Endodermal cell (in vitro differentiated cells): ENCODE results near the gene APOL3. TPM values are rescaled to one million over a fixed set of nuclear protein-coding genes. Genes with fewer than 3 reads are reported as not detected.
"Not testable (repeated sequence)": the region's sequence is repeated elsewhere in the genome, so short reads cannot be mapped to it uniquely, and the experiment has no call there.

Experiments used
- DNase-seq: peaks from one replicate; pipeline ENCODE4 v3.0.0-alpha.2; 2017
- H3K27ac ChIP-seq: 2 replicates; pipeline ENCODE4 v1.5.1; 2013; ENCODE audit warnings: mild to moderate bottlenecking, low read depth, low read length, moderate library complexity
- H3K27me3 ChIP-seq: 2 replicates; pipeline ENCODE4 v1.6.1; 2013; ENCODE audit warnings: mild to moderate bottlenecking, low read length, moderate library complexity; ENCODE audit not compliant: insufficient read depth, control insufficient read depth, poor library complexity, severe bottlenecking
- H3K36me3 ChIP-seq: 2 replicates; pipeline ENCODE4 v1.7.0; 2013; ENCODE audit warnings: mild to moderate bottlenecking, low read length, moderate library complexity; ENCODE audit not compliant: control insufficient read depth, insufficient read depth
- H3K4me1 ChIP-seq: one replicate; pipeline ENCODE4 v1.7.0; 2013; ENCODE audit warnings: low read length; ENCODE audit not compliant: control insufficient read depth, insufficient read depth
- H3K4me3 ChIP-seq: 2 replicates; pipeline ENCODE4 v1.5.1; 2013; ENCODE audit warnings: mild to moderate bottlenecking, low read length, moderate library complexity
- H3K9ac ChIP-seq: 2 replicates; pipeline ENCODE4 v1.6.1; 2013; ENCODE audit warnings: mild to moderate bottlenecking, low read length, moderate library complexity; ENCODE audit not compliant: poor library complexity, severe bottlenecking; ENCODE audit errors: extremely low read depth
- H3K9me3 ChIP-seq: 2 replicates; pipeline ENCODE4 v1.6.1; 2013; ENCODE audit warnings: mild to moderate bottlenecking, low read length, moderate library complexity; ENCODE audit not compliant: control insufficient read depth
- H3K27ac Mint-ChIP-seq: 2 replicates; pipeline ENCODE4 v1.8.0; 2020; ENCODE audit warnings: mixed read lengths
- H3K27me3 Mint-ChIP-seq: 2 replicates; pipeline ENCODE4 v1.8.0; 2021; ENCODE audit warnings: mild to moderate bottlenecking, mixed read lengths; ENCODE audit not compliant: insufficient read depth
- H3K36me3 Mint-ChIP-seq: 2 replicates; pipeline ENCODE4 v1.8.0; 2020; ENCODE audit warnings: low read depth, mixed read lengths
- H3K4me1 Mint-ChIP-seq: 2 replicates; pipeline ENCODE4 v1.8.0; 2020; ENCODE audit warnings: mixed read lengths
- H3K4me3 Mint-ChIP-seq: 2 replicates; pipeline ENCODE4 v1.8.0; 2020; ENCODE audit warnings: mild to moderate bottlenecking, moderate library complexity, mixed read lengths
- H3K9me3 Mint-ChIP-seq: 2 replicates; pipeline ENCODE4 v1.8.0; 2020; ENCODE audit warnings: mild to moderate bottlenecking, mixed read lengths
- WGBS, 2 experiments: methylation state at CpG; one replicate each; pipeline versions ENCODE4 v1.1.5 to v1.1.7; 2013; ENCODE audit warnings: missing lambda C conversion rate in 2 of 2, mixed read lengths in 1 of 2; ENCODE audit not compliant: insufficient coverage in 1 of 2, insufficient read length in 1 of 2; 5-methylcytosine and 5-hydroxymethylcytosine counted together
- total RNA-seq, 2 donors: library from RNA; stranded (reverse); fragmentation: NEBNext Ultra II Directional in 1 of 2; extraction: Animal tissue kit (Norgen Biotek cat#: 25700) in 1 of 2; gene quantifications; 2 replicates in 1 of 2; 3 replicates in 1 of 2; pipeline ENCODE4 v1.2.1, GENCODE V29; 2021
- TF ChIP-seq, protein P1 (sequence below): fragments of 200-600 bp; sonication (generic); conservative IDR thresholded peaks from 2 replicates; pipeline ENCODE4 v1.5.0; 2021; ENCODE audit warnings: antibody characterized with exemption, mild to moderate bottlenecking

Gene APOL3
- total RNA-seq, 2 donors from 2014 or later, result 0.46 to 1.1 TPM

DNA sequence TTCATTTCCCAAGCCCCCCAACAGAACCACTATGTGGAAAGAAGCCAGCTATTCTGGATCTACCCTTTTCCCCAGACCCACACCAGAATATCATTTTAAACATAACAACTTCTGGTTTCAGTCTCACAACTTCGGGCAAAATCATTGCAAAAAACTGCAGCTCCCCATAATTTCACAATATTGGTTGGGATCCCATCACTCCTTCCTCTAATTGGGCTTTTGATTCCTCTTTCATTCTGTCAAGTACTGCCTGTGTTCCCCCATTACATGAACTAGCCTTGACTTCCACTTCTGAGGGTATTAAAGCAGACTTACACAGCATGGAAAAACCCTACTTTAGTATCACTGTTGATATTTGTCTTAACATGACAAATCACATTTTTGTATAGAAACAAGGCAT is 4.1 kb upstream of the APOL3 start:
- peaks cover 4% of the 10 kb centered on the region for H3K36me3 Mint-ChIP-seq
- Histone ChIP-seq H3K4me3 (no peak overlapping the region), H3K4me1 (peaks cover 20% of the 10 kb centered on the region), H3K36me3 (no peaks in the 10 kb centered on the region), H3K27ac (no peak overlapping the region), H3K9ac (no peak overlapping the region), H3K9me3 (peaks cover 24% of the 10 kb centered on the region), H3K27me3 (no peaks in the 10 kb centered on the region)
- DNase-seq, result no peak
- H3K27ac Mint-ChIP-seq, result no peak overlapping the region
- WGBS, 2 experiments, result 94 to 100% methylated on average over 1 of the region's 1 CpG
- no peak overlapping the region for H3K4me3 Mint-ChIP-seq
- TF ChIP-seq, protein P1, sequence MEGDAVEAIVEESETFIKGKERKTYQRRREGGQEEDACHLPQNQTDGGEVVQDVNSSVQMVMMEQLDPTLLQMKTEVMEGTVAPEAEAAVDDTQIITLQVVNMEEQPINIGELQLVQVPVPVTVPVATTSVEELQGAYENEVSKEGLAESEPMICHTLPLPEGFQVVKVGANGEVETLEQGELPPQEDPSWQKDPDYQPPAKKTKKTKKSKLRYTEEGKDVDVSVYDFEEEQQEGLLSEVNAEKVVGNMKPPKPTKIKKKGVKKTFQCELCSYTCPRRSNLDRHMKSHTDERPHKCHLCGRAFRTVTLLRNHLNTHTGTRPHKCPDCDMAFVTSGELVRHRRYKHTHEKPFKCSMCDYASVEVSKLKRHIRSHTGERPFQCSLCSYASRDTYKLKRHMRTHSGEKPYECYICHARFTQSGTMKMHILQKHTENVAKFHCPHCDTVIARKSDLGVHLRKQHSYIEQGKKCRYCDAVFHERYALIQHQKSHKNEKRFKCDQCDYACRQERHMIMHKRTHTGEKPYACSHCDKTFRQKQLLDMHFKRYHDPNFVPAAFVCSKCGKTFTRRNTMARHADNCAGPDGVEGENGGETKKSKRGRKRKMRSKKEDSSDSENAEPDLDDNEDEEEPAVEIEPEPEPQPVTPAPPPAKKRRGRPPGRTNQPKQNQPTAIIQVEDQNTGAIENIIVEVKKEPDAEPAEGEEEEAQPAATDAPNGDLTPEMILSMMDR, result no peak
- peaks cover 55% of the 10 kb centered on the region for H3K4me1 Mint-ChIP-seq
- no peaks in the 10 kb centered on the region for H3K27me3 Mint-ChIP-seq
- peaks cover 15% of the 10 kb centered on the region for H3K9me3 Mint-ChIP-seq

DNA sequence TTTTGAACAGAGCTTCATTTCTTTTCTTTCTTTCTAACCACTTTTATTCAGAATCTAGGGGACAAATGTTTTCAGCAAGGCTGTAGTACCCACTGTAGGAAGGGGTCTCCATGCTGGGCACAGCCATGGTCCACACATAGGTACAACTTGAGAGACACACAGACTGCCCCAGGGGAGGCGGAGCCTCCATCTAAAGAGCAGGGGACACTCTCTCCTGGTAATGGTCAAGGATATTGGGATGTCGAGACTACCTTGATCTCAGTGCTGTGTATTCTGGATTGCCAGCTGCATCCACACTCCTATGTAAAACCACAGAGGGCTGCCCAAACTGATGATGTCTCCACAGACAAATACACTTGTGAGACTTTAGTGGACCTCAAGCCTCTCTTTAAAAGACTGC is 2.9 kb upstream of the APOL3 start:
- Histone ChIP-seq H3K9ac (no peak overlapping the region), H3K4me1 (peaks cover 20% of the 10 kb centered on the region), H3K36me3 (no peaks in the 10 kb centered on the region), H3K9me3 (peaks cover 13% of the 10 kb centered on the region), H3K27me3 (no peaks in the 10 kb centered on the region), H3K4me3 (no peak overlapping the region), H3K27ac (no peak overlapping the region)
- Mint-ChIP-seq H3K36me3 (no peaks in the 10 kb centered on the region), H3K9me3 (peaks cover 5% of the 10 kb centered on the region), H3K4me3 (no peak overlapping the region), H3K27ac (peak overlapping the region; percentile 65), H3K27me3 (no peaks in the 10 kb centered on the region), H3K4me1 (peaks cover 64% of the 10 kb centered on the region)
- 88% methylated on average over 2 of the region's 2 CpGs; no CpG with 5 or more reads in 1 of the 2 experiments for WGBS, 2 experiments
- TF ChIP-seq, protein P1, result no peak
- no peak for DNase-seq

DNA sequence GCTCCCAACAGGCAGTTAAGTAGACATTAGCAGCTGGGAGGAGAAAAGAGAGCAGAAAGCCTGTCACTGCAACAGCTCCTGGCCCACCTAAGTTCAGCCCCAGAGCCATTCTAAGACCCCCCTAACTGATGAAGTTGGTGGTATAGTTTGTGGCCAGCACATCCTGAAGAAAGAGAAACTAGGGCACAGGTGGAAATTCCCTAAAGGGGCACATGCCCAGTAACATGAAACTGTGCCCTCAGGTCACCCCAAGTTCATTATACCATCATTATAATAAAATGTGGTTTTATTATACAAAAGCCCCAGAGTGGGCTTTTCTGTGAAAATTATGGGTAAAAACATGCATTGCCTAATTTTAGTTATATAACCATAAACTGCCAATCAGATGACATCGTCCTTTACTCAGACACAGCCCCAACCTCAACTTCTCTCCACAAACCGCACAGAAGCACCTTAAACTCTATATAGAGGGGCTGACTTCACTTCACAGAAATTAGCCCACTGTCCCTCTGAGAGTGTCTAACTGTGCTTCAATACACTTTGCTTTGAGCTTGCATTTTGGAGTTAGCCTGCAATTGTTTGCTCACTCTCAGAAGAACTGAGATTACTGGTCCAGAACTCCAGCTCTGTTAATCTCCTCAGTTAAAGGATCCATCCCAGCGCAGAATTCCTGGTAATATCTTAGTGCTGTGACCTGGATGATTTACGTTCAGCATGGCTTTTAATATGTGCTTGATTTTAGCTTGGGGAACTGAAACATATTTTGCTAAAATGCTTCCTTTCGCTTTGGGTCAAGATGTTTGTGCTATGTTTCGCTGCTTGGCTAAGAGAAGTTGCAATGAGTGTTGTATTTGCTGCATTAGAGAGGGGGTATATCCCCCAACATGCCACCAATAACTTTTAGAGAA is 1.8 kb upstream of the APOL3 start:
- H3K9me3 Mint-ChIP-seq, result no peaks in the 10 kb centered on the region
- Histone ChIP-seq H3K27me3 (no peaks in the 10 kb centered on the region), H3K4me3 (no peak overlapping the region), H3K9me3 (peaks cover 2% of the 10 kb centered on the region), H3K4me1 (peaks cover 20% of the 10 kb centered on the region), H3K27ac (no peak overlapping the region), H3K9ac (no peak overlapping the region), H3K36me3 (no peaks in the 10 kb centered on the region)
- DNase-seq, result no peak
- no peaks in the 10 kb centered on the region for H3K27me3 Mint-ChIP-seq
- H3K27ac Mint-ChIP-seq, result peak overlapping the region; percentile 65
- H3K36me3 Mint-ChIP-seq, result no peaks in the 10 kb centered on the region
- WGBS, 2 experiments, result 92 to 100% methylated on average over 1 to 6 of the region's 6 CpGs
- TF ChIP-seq, protein P1, result no peak
- peaks cover 67% of the 10 kb centered on the region for H3K4me1 Mint-ChIP-seq
- no peak overlapping the region for H3K4me3 Mint-ChIP-seq

DNA sequence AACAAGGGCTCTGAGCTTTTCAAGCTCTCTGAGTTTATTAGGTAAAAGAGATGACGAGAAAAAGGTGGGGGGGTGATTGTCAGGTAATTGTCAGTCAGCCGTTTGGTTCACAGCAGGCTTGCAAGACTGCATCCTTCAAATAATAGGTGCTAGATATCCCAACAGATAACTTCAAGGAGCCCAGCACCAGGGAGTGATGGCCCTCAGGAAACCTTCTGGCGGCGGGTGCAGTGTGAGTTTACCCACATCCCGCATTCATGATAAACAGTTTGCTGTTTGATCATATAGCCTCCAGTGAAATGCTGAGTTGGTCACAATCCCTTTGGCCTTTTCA is 1.2 kb upstream of the APOL3 start:
- H3K4me3 Mint-ChIP-seq, result not testable (repeated sequence)
- H3K4me1 Mint-ChIP-seq, result peaks cover 68% of the 10 kb centered on the region

More for the DNA sequence above, 1.2 kb upstream of the APOL3 start:
- H3K27ac Mint-ChIP-seq, result peak overlapping the region; percentile 65
- 16 to 41% methylated on average over 3 to 5 of the region's 5 CpGs for WGBS, 2 experiments
- H3K4me1 ChIP-seq, result peaks cover 25% of the 10 kb centered on the region
- DNase-seq, result peak; percentile 84
- H3K9me3 Mint-ChIP-seq, H3K27ac ChIP-seq, H3K9me3 ChIP-seq, H3K27me3 Mint-ChIP-seq, H3K36me3 Mint-ChIP-seq, H3K9ac ChIP-seq, H3K36me3 ChIP-seq, H3K27me3 ChIP-seq: not testable (repeated sequence)
- H3K4me3 ChIP-seq, result peak overlapping the region; percentile 48
